HepG2 (cell line): ENCODE results near the gene NUDCD2. TPM values are rescaled to one million over a fixed set of nuclear protein-coding genes. Genes with fewer than 3 reads are reported as not detected.

Experiments used
- DNMT3B ChIP-seq: conservative IDR thresholded peaks from 2 replicates; pipeline ENCODE4 v1.6.1; 2016; ENCODE audit warnings: missing biosample characterization, control low read depth
- EED ChIP-seq: sonication (generic); formaldehyde crosslinking; IDR thresholded peaks from 2 replicates; pipeline ENCODE4 v1.5.0; 2020; ENCODE audit warnings: mild to moderate bottlenecking, missing genetic modification reagents
- ELF4 ChIP-seq: sonication (generic); formaldehyde crosslinking; IDR thresholded peaks from 2 replicates; pipeline ENCODE4 v1.5.0; 2020; ENCODE audit warnings: missing genetic modification reagents, mild to moderate bottlenecking, moderate library complexity, borderline replicate concordance
- FOXM1 ChIP-seq: sonication (generic); formaldehyde crosslinking; IDR thresholded peaks from 2 replicates; pipeline ENCODE4 v1.5.0; 2020; ENCODE audit warnings: missing genetic modification reagents
- MLLT10 ChIP-seq: sonication (generic); formaldehyde crosslinking; IDR thresholded peaks from 2 replicates; pipeline ENCODE4 v1.4.0; 2020; ENCODE audit warnings: missing genetic modification reagents
- MZF1 ChIP-seq: sonication (generic); formaldehyde crosslinking; IDR thresholded peaks from 2 replicates; pipeline ENCODE4 v1.8.1; 2023; ENCODE audit warnings: mild to moderate bottlenecking, missing genetic modification reagents, borderline replicate concordance
- NCOA5 ChIP-seq: sonication (generic); formaldehyde crosslinking; IDR thresholded peaks from 2 replicates; pipeline ENCODE4 v1.4.0; 2020; ENCODE audit warnings: missing genetic modification reagents
- POLR2G ChIP-seq: fragments of 200-400 bp; formaldehyde crosslinking; IDR thresholded peaks from 2 replicates; pipeline ENCODE4 v1.6.1; 2018; ENCODE audit warnings: mild to moderate bottlenecking, low read depth, low read length, moderate library complexity
- PTBP1 ChIP-seq: fragments of 200-400 bp; formaldehyde crosslinking; IDR thresholded peaks from 2 replicates; pipeline ENCODE4 v1.6.1; 2018; ENCODE audit warnings: low read length, low read depth; ENCODE audit not compliant: poor library complexity, severe bottlenecking
- THAP11 ChIP-seq: IDR thresholded peaks from 2 replicates; pipeline ENCODE4 v1.6.1; 2016; ENCODE audit warnings: missing biosample characterization, missing genetic modification reagents
- ZFP37 ChIP-seq: sonication (generic); formaldehyde crosslinking; IDR thresholded peaks from 2 replicates; pipeline ENCODE4 v1.4.0; 2020; ENCODE audit warnings: missing genetic modification reagents, borderline replicate concordance
- ZNF224 ChIP-seq: sonication (generic); formaldehyde crosslinking; IDR thresholded peaks from 2 replicates; pipeline ENCODE4 v1.5.0; 2020; ENCODE audit warnings: mild to moderate bottlenecking, missing genetic modification reagents
- ZNF230 ChIP-seq: sonication (generic); formaldehyde crosslinking; IDR thresholded peaks from 2 replicates; pipeline ENCODE4 v1.4.0; 2020; ENCODE audit warnings: mild to moderate bottlenecking, missing genetic modification reagents
- ZNF441 ChIP-seq: sonication (generic); formaldehyde crosslinking; IDR thresholded peaks from 2 replicates; pipeline ENCODE4 v1.7.0; 2021; ENCODE audit warnings: missing genetic modification reagents, borderline replicate concordance
- ZNF549 ChIP-seq: sonication (generic); formaldehyde crosslinking; IDR thresholded peaks from 2 replicates; pipeline ENCODE4 v1.5.0; 2020; ENCODE audit warnings: missing genetic modification reagents
- ZNF616 ChIP-seq: sonication (generic); formaldehyde crosslinking; IDR thresholded peaks from 2 replicates; pipeline ENCODE4 v1.5.0; 2020; ENCODE audit warnings: low read depth, mild to moderate bottlenecking, missing genetic modification reagents
- polyA plus RNA-seq, 8 experiments: library from polyadenylated mRNA; depleted of rRNA in 3 of 8; stranded (reverse) in 7 of 8; unstranded in 1 of 8; fragments of >200 nt; fragmentation: Illumina TruSeq in 4 of 8; extraction: Trizol in 4 of 8; gene quantifications; 2 replicates each; pipeline versions ENCODE4 v1.2.1 to v1.2.3, GENCODE V29; 2011 to 2016; ENCODE audit warnings: low read depth in 4 of 8, missing spikeins in 1 of 8, mixed read lengths in 1 of 8; ENCODE audit not compliant: insufficient read depth in 1 of 8
- total RNA-seq, 5 experiments: library from RNA; depleted of rRNA; stranded (reverse); fragments of >200 nt; fragmentation: Illumina TruSeq; extraction: Trizol; gene quantifications; 2 replicates each; pipeline ENCODE4 v1.2.3, GENCODE V29; 2016; ENCODE audit warnings: low read depth in 1 of 5
- TF ChIP-seq, protein P1 (sequence below): sonication (generic); formaldehyde crosslinking; conservative IDR thresholded peaks from 2 replicates; pipeline ENCODE4 v1.4.0; 2020; ENCODE audit warnings: missing genetic modification reagents
- TF ChIP-seq, protein P2 (sequence below): sonication (generic); formaldehyde crosslinking; IDR thresholded peaks from 2 replicates; pipeline ENCODE4 v1.5.1; 2020; ENCODE audit warnings: mild to moderate bottlenecking, moderate library complexity, missing genetic modification reagents
- TF ChIP-seq, protein P3 (sequence below): IDR thresholded peaks from 2 replicates; pipeline ENCODE4 v1.6.1; 2016
- TF ChIP-seq, protein P4 (sequence below): IDR thresholded peaks from 2 replicates; pipeline ENCODE4 v1.6.1; 2016
- TF ChIP-seq, protein P5 (sequence below): sonication (generic); formaldehyde crosslinking; conservative IDR thresholded peaks from 2 replicates; pipeline ENCODE4 v1.8.0; 2022; ENCODE audit warnings: low read depth, missing genetic modification reagents

NUDCD2 gene
- total and polyA plus RNA-seq, 2 of the 13 experiments (the other 11 are each of a cell fraction or from before 2014, with no cell fraction given) = 14.8 to 39.2 TPM

DNA sequence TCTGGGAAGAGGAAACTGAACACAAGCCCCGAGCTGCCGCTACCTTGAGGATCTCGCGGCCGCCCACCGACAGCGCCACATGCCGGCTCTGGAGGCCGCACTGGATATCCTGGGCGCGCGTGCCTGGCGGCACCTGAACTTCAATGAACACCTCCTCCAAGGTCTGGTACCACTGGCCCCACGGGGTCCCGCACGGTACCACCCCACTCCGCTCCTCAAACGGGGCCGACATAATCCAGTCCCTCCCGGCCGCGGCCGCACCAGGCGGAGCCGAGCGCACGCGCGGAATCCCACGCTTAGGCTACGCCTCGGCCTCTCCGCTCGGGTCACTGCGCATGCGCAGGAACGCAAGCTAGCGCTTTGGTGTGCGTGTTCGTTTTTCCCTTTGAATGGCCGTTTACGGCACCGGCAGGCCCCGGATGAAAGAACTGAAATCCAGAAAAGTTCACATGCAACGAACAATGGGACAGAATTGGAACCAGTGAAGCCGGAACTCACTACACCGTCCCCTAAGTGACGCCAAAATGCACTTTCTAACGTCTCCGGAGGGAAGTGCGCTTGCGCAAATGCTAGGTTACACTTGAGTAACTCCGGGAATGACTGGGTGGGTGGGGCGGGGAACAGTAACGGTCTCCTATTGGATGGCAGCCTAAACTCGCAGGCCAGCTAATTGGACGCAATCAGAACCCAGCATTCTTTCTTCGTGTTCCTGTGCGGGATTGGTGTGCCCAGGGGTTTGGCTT lies at the start of gene NUDCD2 (continued):
- TF ChIP-seq, protein P1, sequence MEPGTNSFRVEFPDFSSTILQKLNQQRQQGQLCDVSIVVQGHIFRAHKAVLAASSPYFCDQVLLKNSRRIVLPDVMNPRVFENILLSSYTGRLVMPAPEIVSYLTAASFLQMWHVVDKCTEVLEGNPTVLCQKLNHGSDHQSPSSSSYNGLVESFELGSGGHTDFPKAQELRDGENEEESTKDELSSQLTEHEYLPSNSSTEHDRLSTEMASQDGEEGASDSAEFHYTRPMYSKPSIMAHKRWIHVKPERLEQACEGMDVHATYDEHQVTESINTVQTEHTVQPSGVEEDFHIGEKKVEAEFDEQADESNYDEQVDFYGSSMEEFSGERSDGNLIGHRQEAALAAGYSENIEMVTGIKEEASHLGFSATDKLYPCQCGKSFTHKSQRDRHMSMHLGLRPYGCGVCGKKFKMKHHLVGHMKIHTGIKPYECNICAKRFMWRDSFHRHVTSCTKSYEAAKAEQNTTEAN (CRISPR knock-in tag) = no peak; the same call in none of the 2 replicates
- TF ChIP-seq NCOA5 = no peak
- TF ChIP-seq, protein P2, sequence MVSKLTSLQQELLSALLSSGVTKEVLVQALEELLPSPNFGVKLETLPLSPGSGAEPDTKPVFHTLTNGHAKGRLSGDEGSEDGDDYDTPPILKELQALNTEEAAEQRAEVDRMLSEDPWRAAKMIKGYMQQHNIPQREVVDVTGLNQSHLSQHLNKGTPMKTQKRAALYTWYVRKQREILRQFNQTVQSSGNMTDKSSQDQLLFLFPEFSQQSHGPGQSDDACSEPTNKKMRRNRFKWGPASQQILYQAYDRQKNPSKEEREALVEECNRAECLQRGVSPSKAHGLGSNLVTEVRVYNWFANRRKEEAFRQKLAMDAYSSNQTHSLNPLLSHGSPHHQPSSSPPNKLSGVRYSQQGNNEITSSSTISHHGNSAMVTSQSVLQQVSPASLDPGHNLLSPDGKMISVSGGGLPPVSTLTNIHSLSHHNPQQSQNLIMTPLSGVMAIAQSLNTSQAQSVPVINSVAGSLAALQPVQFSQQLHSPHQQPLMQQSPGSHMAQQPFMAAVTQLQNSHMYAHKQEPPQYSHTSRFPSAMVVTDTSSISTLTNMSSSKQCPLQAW = peak; percentile 56; the same call in 1 of the 2 replicates
- peak; percentile 70; the same call in 1 of the 2 replicates for TF ChIP-seq THAP11
- no peak for TF ChIP-seq ELF4 (CRISPR knock-in tag)
- TF ChIP-seq EED (CRISPR knock-in tag) = no peak
- TF ChIP-seq ZNF616 (CRISPR knock-in tag) = no peak
- peak; percentile 96 for TF ChIP-seq POLR2G
- TF ChIP-seq ZFP37 = no peak
- TF ChIP-seq PTBP1 = no peak
- TF ChIP-seq DNMT3B = no peak
- peak; percentile 75; the same call in 1 of the 2 replicates for TF ChIP-seq FOXM1 (CRISPR knock-in tag)
- no peak for TF ChIP-seq MLLT10 (CRISPR knock-in tag)
- TF ChIP-seq ZNF549 = no peak
- TF ChIP-seq, protein P3, sequence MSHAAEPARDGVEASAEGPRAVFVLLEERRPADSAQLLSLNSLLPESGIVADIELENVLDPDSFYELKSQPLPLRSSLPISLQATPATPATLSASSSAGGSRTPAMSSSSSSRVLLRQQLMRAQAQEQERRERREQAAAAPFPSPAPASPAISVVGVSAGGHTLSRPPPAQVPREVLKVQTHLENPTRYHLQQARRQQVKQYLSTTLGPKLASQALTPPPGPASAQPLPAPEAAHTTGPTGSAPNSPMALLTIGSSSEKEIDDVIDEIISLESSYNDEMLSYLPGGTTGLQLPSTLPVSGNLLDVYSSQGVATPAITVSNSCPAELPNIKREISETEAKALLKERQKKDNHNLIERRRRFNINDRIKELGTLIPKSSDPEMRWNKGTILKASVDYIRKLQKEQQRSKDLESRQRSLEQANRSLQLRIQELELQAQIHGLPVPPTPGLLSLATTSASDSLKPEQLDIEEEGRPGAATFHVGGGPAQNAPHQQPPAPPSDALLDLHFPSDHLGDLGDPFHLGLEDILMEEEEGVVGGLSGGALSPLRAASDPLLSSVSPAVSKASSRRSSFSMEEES (CRISPR knock-in tag) = peak; percentile 51; the same call in 1 of the 2 replicates
- TF ChIP-seq ZNF224 = peak; percentile 87
- TF ChIP-seq MZF1 = no peak
- TF ChIP-seq ZNF441 (CRISPR knock-in tag) = peak; percentile 82; the same call in 1 of the 2 replicates
- TF ChIP-seq, protein P4, sequence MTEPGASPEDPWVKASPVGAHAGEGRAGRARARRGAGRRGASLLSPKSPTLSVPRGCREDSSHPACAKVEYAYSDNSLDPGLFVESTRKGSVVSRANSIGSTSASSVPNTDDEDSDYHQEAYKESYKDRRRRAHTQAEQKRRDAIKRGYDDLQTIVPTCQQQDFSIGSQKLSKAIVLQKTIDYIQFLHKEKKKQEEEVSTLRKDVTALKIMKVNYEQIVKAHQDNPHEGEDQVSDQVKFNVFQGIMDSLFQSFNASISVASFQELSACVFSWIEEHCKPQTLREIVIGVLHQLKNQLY (CRISPR knock-in tag) = no peak
- TF ChIP-seq, protein P5, sequence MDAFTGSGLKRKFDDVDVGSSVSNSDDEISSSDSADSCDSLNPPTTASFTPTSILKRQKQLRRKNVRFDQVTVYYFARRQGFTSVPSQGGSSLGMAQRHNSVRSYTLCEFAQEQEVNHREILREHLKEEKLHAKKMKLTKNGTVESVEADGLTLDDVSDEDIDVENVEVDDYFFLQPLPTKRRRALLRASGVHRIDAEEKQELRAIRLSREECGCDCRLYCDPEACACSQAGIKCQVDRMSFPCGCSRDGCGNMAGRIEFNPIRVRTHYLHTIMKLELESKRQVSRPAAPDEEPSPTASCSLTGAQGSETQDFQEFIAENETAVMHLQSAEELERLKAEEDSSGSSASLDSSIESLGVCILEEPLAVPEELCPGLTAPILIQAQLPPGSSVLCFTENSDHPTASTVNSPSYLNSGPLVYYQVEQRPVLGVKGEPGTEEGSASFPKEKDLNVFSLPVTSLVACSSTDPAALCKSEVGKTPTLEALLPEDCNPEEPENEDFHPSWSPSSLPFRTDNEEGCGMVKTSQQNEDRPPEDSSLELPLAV = no peak
- peak; percentile 93; the same call in 1 of the 2 replicates for TF ChIP-seq ZNF230 (CRISPR knock-in tag)
